Stimulated activated CD8-positive, alpha-beta memory T cell treated with anti-CD3 and anti-CD28 coated beads, Interleukin-7, amount 100 ng/mL, for 1 hour (primary cell): ENCODE results near the gene ZNF175.

Source experiments
- DNase-seq, 2 donors: peaks; one replicate each; pipeline ENCODE4 v3.0.0-alpha.2; 2020; ENCODE audit warnings: low read depth in 2 of 2

Gene ZNF175

GRCh38 chr19:51589511-51589910 lies 18.4 kb downstream of the ZNF175 start:
- DNase-seq, result no peak

- no peak for DNase-seq
These were observed 19.4 kb downstream of the ZNF175 start for GRCh38 chr19:51590441-51590840.

- DNase-seq, result no peak
These were observed 21.4 kb downstream of the ZNF175 start for GRCh38 chr19:51592521-51592920.

- no peak for DNase-seq
These were observed 22.2 kb downstream of the ZNF175 start for GRCh38 chr19:51593138-51593890.

- peak; percentile 92 to 94 for DNase-seq
These were observed 23.1 kb downstream of the ZNF175 start for GRCh38 chr19:51593969-51594773.

DNA sequence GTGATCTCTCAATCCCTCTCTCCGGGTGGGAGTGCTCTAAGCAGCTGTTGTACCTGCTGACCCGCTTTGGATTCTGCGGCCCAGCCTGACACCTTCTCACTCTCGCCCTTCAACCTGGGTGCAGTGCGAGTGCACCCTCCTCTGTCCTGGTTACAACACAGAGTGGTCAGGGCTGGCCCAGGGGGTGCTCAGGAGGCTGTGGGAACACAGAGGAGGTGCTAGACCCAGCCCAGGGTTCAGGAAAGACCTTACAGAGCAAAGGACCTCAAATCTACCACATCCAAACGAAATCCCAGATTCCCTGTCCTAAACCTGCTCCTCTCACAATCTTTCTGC lies 23.7 kb downstream of the ZNF175 start:
- no peak for DNase-seq

DNA sequence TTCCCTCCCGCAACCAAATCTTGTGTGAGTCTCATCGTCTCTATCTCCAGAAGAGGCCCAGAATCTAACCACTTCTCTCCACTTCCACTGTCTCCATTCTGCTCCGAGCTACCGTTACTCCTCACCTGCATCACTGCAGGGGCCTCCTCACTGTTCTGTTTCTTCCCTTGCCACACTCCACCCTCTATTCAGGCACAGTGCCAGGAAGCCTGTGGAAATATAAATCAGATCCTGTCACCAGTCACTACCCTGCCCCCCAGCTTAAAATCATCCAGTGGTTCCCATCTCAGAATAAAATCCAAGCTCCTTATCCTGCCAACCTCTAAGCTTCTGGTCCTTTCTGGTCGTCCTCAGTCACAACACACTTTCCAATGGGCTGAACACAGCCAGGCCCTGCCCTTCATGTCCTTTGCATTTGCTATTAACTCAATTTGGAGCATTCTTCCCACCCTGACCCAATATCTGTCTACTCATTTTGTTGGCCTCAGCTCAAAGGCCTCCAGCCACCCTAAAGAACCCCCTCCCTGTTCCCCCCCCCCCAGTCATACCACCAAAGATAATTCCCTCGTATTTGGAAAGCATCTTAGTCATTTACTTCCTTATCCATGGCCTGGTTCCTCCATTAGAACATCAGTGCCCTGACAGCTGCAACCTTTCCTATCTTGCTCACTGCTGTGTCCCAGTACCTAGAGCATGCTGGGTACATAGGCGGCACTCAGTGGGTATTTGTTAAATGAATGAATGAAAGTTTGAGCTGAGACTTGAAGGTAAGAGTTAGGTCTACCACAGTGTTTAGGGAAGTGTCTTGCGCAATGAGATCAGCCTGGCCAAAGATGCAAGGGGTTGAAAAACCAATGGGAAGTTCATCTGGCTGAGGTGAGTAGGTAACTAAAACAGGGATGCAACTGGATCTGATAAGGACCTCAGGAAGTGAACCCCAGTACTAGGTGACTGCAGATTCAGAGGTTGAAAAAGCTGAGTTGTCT lies 24.4 kb downstream of the ZNF175 start:
- no peak for DNase-seq

GRCh38 chr19:51598159-51598915 lies 27.3 kb downstream of the ZNF175 start:
- DNase-seq, result no peak

DNA sequence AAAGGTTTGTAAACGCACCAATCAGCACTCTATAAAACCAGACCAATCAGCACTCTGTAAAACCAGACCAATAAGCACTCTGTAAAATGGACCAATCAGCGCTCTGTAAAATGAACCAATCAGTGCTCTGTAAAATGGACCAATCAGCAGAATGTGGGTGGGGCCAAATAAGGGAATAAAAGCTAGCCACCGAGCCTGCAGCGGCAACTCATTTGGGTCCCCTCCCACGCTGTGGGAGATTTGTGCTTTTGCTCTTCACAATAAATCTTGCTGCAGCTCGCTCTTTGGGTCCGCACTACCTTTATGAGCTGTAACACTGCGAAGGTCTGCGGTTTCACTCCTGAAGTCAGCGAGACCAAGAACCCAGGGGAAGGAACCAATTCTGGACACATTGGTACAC lies 28.0 kb downstream of the ZNF175 start:
- no peak for DNase-seq

GRCh38 chr19:51600940-51601580 lies 30.0 kb downstream of the ZNF175 start:
- DNase-seq, result no peak

DNA sequence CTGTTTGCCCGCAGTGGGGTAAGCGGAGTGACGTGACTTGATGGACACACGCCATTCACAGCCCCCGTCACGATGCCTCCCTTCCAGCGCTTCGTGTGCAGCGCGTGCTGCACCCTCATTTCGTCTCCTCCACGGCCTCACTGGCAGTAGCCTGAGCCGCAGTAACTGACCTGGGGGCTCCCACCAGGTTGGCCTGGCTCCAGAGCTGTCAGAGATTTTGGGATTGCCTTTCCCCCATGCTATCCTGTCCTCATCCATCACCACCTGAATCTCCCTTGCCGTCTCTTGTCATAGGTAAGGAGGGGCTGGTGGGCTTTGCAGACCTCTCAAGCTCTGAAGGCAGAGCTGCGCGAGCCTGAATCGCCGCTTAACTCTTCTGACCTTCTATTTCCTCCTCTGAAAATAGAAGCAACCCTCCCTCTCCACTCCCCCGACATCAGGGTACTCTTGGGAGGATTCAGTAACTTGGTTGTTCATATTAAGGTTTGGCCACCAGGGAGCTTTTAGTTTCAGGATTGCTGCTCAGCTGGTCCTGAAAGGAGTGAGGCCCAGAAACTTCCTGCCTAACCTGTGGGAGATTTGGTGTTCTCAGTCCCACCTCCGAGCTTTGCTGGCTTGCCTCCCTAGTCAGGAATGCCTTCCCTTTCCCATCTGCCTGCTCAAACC lies 31.2 kb downstream of the ZNF175 start:
- DNase-seq, result no peak

DNA sequence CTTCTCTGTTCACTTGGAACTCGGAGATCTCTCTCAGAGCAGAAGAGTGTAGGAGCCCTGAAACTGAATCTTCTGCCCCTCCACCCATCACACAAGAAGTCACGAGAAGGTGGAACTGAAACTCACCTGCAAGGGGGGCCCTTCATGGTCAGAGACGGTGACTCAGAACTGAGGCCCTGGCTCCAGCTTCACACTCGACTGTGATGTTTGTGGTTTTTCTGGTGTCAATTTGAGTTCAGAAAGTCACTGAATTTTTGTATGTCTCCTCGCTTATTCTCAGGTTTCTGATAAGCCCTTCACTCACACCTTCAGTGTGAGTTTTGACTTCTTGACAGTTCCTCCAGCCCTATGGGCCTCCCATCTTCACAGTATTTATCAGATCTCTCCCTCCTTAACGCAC lies 36.0 kb downstream of the ZNF175 start:
- DNase-seq, result no peak

DNA sequence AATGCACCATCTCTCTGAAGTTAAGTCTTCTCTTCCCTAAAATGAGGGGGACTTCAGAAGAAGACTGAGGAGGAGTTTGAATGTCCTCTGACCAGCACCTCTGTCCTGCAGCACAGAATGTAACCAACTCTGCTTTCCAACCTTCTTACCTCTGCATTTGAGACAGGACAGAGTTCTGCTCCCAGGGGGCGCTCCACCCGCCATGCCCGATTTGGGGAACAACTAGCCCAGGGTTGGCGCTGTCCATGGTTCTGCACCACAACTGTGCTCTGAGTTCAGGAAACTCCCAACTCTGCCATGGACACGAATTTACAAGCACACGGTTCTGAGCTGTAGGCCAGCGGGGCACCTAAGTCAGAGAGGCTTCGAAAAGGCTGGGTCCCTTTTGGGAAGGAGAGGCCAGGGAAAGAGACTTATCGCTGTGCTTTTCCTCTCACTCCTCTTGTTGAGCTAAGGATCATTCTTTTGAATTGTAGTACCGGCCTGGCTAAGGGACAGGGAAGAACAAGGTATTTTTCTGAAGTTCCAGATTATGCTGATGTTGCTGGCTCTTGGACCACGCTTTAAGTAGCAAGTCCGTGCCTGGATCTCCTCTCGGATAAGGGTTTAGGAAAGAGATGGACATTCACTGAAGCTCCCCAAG lies 37.0 kb downstream of the ZNF175 start:
- peak; percentile 17 to 31 for DNase-seq

GRCh38 chr19:51610576-51610975 lies 39.5 kb downstream of the ZNF175 start:
- DNase-seq, result no peak

DNA sequence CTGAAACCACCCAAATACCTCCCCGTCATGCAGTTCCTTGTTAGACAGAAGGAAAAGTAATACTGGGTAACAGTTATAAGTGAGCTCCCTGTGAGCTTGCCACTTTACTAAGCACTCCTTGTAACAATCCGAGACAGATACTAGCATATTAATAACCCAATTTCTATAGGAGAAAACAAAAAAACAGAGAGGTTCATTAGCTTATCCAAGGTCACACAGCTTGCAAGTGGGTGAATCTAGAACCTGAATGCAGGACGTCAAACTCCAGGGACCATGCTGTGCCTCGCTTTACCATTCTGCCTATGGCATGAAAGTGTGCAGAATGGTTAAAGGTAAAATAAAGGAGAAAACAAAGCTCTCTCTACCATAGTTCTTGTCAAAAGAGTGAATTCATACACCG lies 43.7 kb downstream of the ZNF175 start:
- no peak for DNase-seq

- no peak for DNase-seq
These were observed 44.9 kb downstream of the ZNF175 start for GRCh38 chr19:51615991-51616390.

DNA sequence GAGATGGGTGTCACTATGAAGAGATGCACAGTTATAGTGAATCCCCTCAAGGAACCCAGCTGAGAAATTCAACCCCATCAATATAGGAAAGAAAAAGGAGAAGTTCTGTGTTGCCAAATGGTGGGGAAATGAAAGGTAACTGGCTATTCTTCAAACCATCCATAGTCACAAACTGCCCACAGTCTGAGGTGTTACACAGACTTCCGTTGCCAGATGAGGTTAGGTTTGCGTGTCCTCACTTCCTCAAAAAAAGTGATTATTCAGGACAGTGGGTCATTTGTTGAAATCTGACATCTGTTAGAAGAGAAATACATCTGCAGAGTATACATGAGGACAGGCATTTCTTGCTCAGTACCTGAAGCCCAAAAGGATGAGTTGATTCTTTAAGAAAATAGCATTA lies 50.1 kb downstream of the ZNF175 start:
- no peak for DNase-seq

DNA sequence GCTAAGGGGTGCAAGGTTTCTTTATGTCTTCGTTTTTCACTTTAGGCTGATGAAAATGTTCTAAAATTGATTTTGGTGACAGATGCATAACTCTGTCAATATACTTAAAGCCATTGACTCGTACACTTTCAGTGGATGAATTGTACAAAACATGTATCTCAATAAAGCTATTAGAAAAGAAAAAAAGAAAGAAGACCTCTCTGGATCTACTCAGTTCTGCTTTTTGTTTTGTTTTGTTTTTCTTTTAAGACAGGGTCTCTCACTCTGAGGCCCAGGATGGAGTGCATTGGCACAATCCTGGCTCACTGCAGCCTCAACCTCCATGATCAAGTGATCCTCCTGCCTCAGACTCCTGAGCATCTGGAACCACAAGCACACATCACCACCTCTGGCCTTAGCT lies 55.6 kb downstream of the ZNF175 start:
- DNase-seq, result no peak

DNA sequence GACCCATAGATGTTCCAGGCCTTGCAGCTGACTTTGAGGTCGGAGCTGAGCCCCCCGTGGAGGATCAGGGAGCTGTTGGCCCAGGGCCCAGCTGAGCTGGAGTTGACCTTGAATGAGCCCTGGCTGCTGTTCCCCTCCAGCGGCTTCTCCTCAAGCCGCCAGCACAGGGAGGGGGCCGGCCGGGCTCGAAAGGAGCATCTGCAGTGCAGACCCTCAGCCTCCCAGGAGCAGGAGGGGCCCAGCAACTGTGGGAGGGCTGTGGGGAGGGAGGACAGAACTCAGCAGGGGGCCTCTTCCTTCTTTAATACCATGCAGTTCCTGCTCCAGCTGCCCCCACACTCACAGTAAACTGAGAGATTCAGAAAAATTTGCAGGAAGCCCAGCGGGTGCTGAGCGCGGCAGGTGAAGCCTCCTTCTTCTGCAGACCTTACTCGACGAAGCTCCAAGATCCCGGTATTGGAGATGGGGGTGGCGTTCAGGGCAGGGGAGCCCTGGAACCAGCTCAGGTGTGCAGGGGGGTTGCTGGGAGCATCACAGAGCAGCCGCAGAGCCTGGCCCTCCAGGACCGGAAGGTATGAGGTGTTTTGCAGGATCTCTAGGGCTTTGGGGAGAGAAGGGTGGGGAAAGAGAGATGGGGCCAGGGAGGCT lies 56.5 kb downstream of the ZNF175 start:
- no peak for DNase-seq
